HepG2 (cell line): ENCODE data around the gene VPS18. TPM values are rescaled to one million over a fixed set of nuclear protein-coding genes. Genes with fewer than 3 reads are reported as not detected.

Experiments
- ATF1 ChIP-seq: IDR thresholded peaks from 2 replicates; pipeline ENCODE4 v1.6.1; 2016; ENCODE audit warnings: mild to moderate bottlenecking, control low read depth
- CBX1 ChIP-seq: IDR thresholded peaks from one replicate; pipeline ENCODE4 v1.6.1; 2016; ENCODE audit warnings: antibody characterized with exemption, low read depth
- CCDC6 ChIP-seq: sonication (generic); formaldehyde crosslinking; IDR thresholded peaks from 2 replicates; pipeline ENCODE4 v1.8.1; 2022; ENCODE audit warnings: mild to moderate bottlenecking, missing genetic modification reagents, moderate library complexity
- CREM ChIP-seq, 2 experiments: sonication (generic) in 1 of 2; formaldehyde crosslinking in 1 of 2; IDR thresholded peaks; 2 replicates each; pipeline versions ENCODE4 v1.4.0 to v1.6.1; 2016 to 2020; ENCODE audit warnings: antibody characterized with exemption in 1 of 2, mild to moderate bottlenecking in 1 of 2, missing genetic modification reagents in 1 of 2
- ERF ChIP-seq: IDR thresholded peaks from 2 replicates; pipeline ENCODE4 v1.6.1; 2018; ENCODE audit warnings: missing biosample characterization, missing genetic modification reagents
- ESRRA ChIP-seq: sonication (generic); formaldehyde crosslinking; IDR thresholded peaks from 2 replicates; pipeline ENCODE4 v1.5.1; 2020; ENCODE audit warnings: mild to moderate bottlenecking, low read depth, missing genetic modification reagents
- MLLT10 ChIP-seq: sonication (generic); formaldehyde crosslinking; IDR thresholded peaks from 2 replicates; pipeline ENCODE4 v1.4.0; 2020; ENCODE audit warnings: missing genetic modification reagents
- MXD1 ChIP-seq: sonication (generic); formaldehyde crosslinking; IDR thresholded peaks from 2 replicates; pipeline ENCODE4 v1.4.0; 2020; ENCODE audit warnings: mild to moderate bottlenecking, missing genetic modification reagents
- REL ChIP-seq: sonication (generic); formaldehyde crosslinking; conservative IDR thresholded peaks from 2 replicates; pipeline ENCODE4 v1.8.0; 2022; ENCODE audit warnings: mild to moderate bottlenecking, missing genetic modification reagents, moderate library complexity
- SIX1 ChIP-seq: sonication (generic); formaldehyde crosslinking; IDR thresholded peaks from 2 replicates; pipeline ENCODE4 v1.4.0; 2020; ENCODE audit warnings: missing genetic modification reagents, borderline replicate concordance
- SMAD9 ChIP-seq: sonication (generic); formaldehyde crosslinking; IDR thresholded peaks from 2 replicates; pipeline ENCODE4 v1.5.1; 2020; ENCODE audit warnings: mild to moderate bottlenecking, missing genetic modification reagents
- TARDBP ChIP-seq: sonication (generic); formaldehyde crosslinking; IDR thresholded peaks from 2 replicates; pipeline ENCODE4 v1.8.0; 2022; ENCODE audit warnings: mild to moderate bottlenecking, missing genetic modification reagents
- ZNF234 ChIP-seq: sonication (generic); formaldehyde crosslinking; conservative IDR thresholded peaks from 2 replicates; pipeline ENCODE4 v1.5.1; 2020; ENCODE audit warnings: mild to moderate bottlenecking, missing genetic modification reagents
- ZNF362 ChIP-seq: sonication (generic); formaldehyde crosslinking; IDR thresholded peaks from 2 replicates; pipeline ENCODE4 v1.4.0; 2020; ENCODE audit warnings: missing genetic modification reagents, mild to moderate bottlenecking, borderline replicate concordance
- ZNF674 ChIP-seq: sonication (generic); formaldehyde crosslinking; IDR thresholded peaks from 2 replicates; pipeline ENCODE4 v1.5.0; 2020; ENCODE audit warnings: low read depth, mild to moderate bottlenecking, missing genetic modification reagents
- ZNF687 ChIP-seq: sonication (generic); formaldehyde crosslinking; IDR thresholded peaks from 2 replicates; pipeline ENCODE4 v1.5.1; 2020; ENCODE audit warnings: mild to moderate bottlenecking, missing genetic modification reagents, moderate library complexity
- ZNF749 ChIP-seq: sonication (generic); formaldehyde crosslinking; IDR thresholded peaks from 2 replicates; pipeline ENCODE4 v1.8.0; 2022; ENCODE audit warnings: mild to moderate bottlenecking, missing genetic modification reagents, moderate library complexity, borderline replicate concordance
- ZSCAN25 ChIP-seq: sonication (generic); formaldehyde crosslinking; IDR thresholded peaks from 2 replicates; pipeline ENCODE4 v1.8.0; 2022; ENCODE audit warnings: mild to moderate bottlenecking, missing genetic modification reagents
- polyA plus RNA-seq, 8 experiments: library from polyadenylated mRNA; depleted of rRNA in 3 of 8; stranded (reverse) in 7 of 8; unstranded in 1 of 8; fragments of >200 nt; fragmentation: Illumina TruSeq in 4 of 8; extraction: Trizol in 4 of 8; gene quantifications; 2 replicates each; pipeline versions ENCODE4 v1.2.1 to v1.2.3, GENCODE V29; 2011 to 2016; ENCODE audit warnings: low read depth in 4 of 8, missing spikeins in 1 of 8, mixed read lengths in 1 of 8; ENCODE audit not compliant: insufficient read depth in 1 of 8
- total RNA-seq, 5 experiments: library from RNA; depleted of rRNA; stranded (reverse); fragments of >200 nt; fragmentation: Illumina TruSeq; extraction: Trizol; gene quantifications; 2 replicates each; pipeline ENCODE4 v1.2.3, GENCODE V29; 2016; ENCODE audit warnings: low read depth in 1 of 5
- TF ChIP-seq, protein P1 (sequence below): sonication (generic); formaldehyde crosslinking; IDR thresholded peaks from 2 replicates; pipeline ENCODE4 v1.8.1; 2023; ENCODE audit warnings: mild to moderate bottlenecking, missing genetic modification reagents
- TF ChIP-seq, protein P2 (sequence below): sonication (generic); formaldehyde crosslinking; IDR thresholded peaks from 2 replicates; pipeline ENCODE4 v1.4.0; 2020; ENCODE audit warnings: missing genetic modification reagents, borderline replicate concordance

VPS18 gene
- total and polyA plus RNA-seq, 2 of the 13 experiments (the other 11 are each of a cell fraction or from before 2014, with no cell fraction given) = 5.8 to 17.0 TPM

DNA sequence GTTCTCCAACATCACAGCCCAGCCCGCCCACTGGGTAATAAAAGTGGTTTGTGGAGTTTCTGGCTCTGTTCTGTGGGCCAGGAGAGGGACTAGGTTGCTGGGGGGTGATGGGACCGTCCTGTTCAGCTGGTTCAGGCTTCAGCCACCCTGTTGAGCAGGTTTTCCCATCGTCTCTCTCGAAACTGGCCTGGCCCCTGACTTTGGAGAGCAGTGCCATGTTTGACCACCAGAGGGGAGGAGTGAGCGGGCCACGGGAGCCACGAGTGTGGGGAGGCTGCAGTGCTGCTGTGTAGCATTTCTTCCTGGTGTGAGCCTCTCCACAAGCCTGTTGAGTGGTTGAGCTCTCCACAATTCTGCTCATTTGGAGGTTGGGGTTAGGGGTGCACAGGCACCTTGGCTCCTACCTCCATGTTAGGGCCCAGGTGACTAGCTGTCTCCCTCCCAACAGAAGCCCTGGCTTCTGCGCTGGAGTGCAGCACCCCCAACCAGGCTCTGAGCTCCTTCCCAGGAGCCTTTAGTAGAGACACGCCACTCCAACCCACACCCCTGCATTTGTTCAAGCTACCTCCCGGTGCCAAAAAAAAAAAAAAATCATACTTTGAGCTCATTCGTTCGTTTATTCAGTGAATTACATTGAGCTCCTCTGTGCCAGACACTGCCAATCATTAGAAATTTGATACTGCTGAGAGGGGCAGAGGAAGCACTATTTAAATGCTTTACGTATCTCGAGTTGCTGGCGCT lies 36.5 kb upstream of the VPS18 start (continued):
- TF ChIP-seq, protein P1, sequence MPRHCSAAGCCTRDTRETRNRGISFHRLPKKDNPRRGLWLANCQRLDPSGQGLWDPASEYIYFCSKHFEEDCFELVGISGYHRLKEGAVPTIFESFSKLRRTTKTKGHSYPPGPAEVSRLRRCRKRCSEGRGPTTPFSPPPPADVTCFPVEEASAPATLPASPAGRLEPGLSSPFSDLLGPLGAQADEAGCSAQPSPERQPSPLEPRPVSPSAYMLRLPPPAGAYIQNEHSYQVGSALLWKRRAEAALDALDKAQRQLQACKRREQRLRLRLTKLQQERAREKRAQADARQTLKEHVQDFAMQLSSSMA (CRISPR knock-in tag) = no peak
- TF ChIP-seq SIX1 (CRISPR knock-in tag) = no peak
- TF ChIP-seq ZNF687 (CRISPR knock-in tag) = peak; percentile 64
- no peak for TF ChIP-seq TARDBP (CRISPR knock-in tag)
- no peak for TF ChIP-seq ERF (CRISPR knock-in tag)
- TF ChIP-seq ESRRA (CRISPR knock-in tag) = no peak
- no peak for TF ChIP-seq ZNF234 (CRISPR knock-in tag)
- no peak for TF ChIP-seq CCDC6 (CRISPR knock-in tag)
- TF ChIP-seq SMAD9 (CRISPR knock-in tag) = no peak
- TF ChIP-seq, protein P2, sequence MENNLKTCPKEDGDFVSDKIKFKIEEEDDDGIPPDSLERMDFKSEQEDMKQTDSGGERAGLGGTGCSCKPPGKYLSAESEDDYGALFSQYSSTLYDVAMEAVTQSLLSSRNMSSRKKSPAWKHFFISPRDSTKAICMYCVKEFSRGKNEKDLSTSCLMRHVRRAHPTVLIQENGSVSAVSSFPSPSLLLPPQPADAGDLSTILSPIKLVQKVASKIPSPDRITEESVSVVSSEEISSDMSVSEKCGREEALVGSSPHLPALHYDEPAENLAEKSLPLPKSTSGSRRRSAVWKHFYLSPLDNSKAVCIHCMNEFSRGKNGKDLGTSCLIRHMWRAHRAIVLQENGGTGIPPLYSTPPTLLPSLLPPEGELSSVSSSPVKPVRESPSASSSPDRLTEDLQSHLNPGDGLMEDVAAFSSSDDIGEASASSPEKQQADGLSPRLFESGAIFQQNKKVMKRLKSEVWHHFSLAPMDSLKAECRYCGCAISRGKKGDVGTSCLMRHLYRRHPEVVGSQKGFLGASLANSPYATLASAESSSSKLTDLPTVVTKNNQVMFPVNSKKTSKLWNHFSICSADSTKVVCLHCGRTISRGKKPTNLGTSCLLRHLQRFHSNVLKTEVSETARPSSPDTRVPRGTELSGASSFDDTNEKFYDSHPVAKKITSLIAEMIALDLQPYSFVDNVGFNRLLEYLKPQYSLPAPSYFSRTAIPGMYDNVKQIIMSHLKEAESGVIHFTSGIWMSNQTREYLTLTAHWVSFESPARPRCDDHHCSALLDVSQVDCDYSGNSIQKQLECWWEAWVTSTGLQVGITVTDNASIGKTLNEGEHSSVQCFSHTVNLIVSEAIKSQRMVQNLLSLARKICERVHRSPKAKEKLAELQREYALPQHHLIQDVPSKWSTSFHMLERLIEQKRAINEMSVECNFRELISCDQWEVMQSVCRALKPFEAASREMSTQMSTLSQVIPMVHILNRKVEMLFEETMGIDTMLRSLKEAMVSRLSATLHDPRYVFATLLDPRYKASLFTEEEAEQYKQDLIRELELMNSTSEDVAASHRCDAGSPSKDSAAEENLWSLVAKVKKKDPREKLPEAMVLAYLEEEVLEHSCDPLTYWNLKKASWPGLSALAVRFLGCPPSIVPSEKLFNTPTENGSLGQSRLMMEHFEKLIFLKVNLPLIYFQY (CRISPR knock-in tag) = no peak
- TF ChIP-seq ZNF749 (CRISPR knock-in tag) = no peak
- no peak for TF ChIP-seq ATF1 (CRISPR knock-in tag)
- no peak for TF ChIP-seq CREM (IDR thresholded peaks at IDR 0.05)
- TF ChIP-seq CREM (CRISPR knock-in tag; IDR thresholded peaks at IDR 0.05) = no peak
- TF ChIP-seq ZNF362 (CRISPR knock-in tag) = no peak
- TF ChIP-seq ZSCAN25 = peak; percentile 78
- no peak for TF ChIP-seq MXD1 (CRISPR knock-in tag)
- no peak for TF ChIP-seq ZNF674 (CRISPR knock-in tag)
- no peak for TF ChIP-seq CBX1
- no peak for TF ChIP-seq REL
- no peak for TF ChIP-seq MLLT10 (CRISPR knock-in tag)
